Parathyroid adenoma (tissue), 2 donors: ENCODE results near the gene FRRS1.

Source experiments
- H2AFZ ChIP-seq: fragments of 300-600 bp; sonication (generic); one replicate; pipeline ENCODE4 v1.7.0; 2017; ENCODE audit warnings: antibody characterized with exemption, mild to moderate bottlenecking
- H3K27ac ChIP-seq: fragments of 300-600 bp; sonication (generic); one replicate; pipeline ENCODE4 v1.7.0; 2017
- H3K27me3 ChIP-seq: fragments of 300-600 bp; sonication (generic); one replicate; pipeline ENCODE4 v1.7.0; 2017; ENCODE audit warnings: low read length; ENCODE audit not compliant: control insufficient read depth, insufficient read depth
- H3K36me3 ChIP-seq: fragments of 300-600 bp; sonication (generic); one replicate; pipeline ENCODE4 v1.7.0; 2017; ENCODE audit warnings: low read length; ENCODE audit not compliant: control insufficient read depth, insufficient read depth
- H3K4me1 ChIP-seq: fragments of 300-600 bp; sonication (generic); one replicate; pipeline ENCODE4 v1.7.0; 2017; ENCODE audit warnings: control low read depth
- H3K4me2 ChIP-seq: fragments of 300-600 bp; sonication (generic); one replicate; pipeline ENCODE4 v1.7.0; 2017; ENCODE audit warnings: low read length
- H3K4me3 ChIP-seq: fragments of 300-600 bp; sonication (generic); one replicate; pipeline ENCODE4 v1.7.0; 2017; ENCODE audit warnings: low read depth, low read length
- H3K79me2 ChIP-seq: fragments of 300-600 bp; sonication (generic); one replicate; pipeline ENCODE4 v1.7.0; 2017; ENCODE audit warnings: control low read depth
- H3K9ac ChIP-seq: fragments of 300-600 bp; sonication (generic); one replicate; pipeline ENCODE4 v1.7.0; 2017; ENCODE audit warnings: mild to moderate bottlenecking
- H3K9me3 ChIP-seq: fragments of 300-600 bp; sonication (generic); one replicate; pipeline ENCODE4 v1.7.0; 2017; ENCODE audit warnings: low read length; ENCODE audit not compliant: control insufficient read depth
- TF ChIP-seq, protein P1 (sequence below): fragments of 300-600 bp; sonication (generic); IDR thresholded peaks from one replicate; pipeline ENCODE4 v1.7.0; 2017; ENCODE audit warnings: antibody characterized with exemption, mild to moderate bottlenecking
- donor health status: primary hyperparathyroidism.

The FRRS1 gene

DNA sequence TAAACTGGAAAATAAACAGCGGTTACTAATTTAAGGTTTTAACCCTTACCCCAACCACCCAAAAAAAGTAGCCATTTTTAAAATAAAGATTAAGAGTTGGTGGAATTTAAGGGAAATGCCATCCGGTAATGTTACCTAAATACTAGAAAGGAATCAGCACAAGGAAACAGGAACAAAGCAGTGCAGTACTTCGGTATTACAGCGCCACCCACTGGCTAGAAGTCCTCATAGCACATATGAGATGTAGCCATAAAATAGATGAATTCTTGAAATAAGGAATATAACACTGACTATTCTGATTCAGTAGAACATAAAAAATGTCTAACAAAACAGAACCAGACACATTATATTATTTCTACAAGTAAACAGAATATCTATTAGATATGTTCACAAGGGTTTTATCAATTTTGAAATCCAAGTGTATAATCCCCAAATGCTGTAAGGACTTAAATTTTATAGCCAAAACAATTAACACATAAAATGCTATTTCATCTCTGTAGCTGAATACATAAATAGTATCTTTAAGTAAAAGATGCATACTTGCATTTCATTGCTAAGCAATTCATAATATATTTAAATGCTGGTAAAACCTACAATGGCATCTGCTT, 58.8 kb downstream of the FRRS1 start:
- TF ChIP-seq, protein P1, sequence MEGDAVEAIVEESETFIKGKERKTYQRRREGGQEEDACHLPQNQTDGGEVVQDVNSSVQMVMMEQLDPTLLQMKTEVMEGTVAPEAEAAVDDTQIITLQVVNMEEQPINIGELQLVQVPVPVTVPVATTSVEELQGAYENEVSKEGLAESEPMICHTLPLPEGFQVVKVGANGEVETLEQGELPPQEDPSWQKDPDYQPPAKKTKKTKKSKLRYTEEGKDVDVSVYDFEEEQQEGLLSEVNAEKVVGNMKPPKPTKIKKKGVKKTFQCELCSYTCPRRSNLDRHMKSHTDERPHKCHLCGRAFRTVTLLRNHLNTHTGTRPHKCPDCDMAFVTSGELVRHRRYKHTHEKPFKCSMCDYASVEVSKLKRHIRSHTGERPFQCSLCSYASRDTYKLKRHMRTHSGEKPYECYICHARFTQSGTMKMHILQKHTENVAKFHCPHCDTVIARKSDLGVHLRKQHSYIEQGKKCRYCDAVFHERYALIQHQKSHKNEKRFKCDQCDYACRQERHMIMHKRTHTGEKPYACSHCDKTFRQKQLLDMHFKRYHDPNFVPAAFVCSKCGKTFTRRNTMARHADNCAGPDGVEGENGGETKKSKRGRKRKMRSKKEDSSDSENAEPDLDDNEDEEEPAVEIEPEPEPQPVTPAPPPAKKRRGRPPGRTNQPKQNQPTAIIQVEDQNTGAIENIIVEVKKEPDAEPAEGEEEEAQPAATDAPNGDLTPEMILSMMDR = peak; percentile 77
- Histone ChIP-seq H3K4me1 (peaks cover 17% of the 10 kb centered on the region), H3K27ac (no peak overlapping the region), H2AFZ (no peak overlapping the region), H3K4me2 (no peak overlapping the region), H3K4me3 (no peak overlapping the region), H3K9ac (no peak overlapping the region), H3K27me3 (no peaks in the 10 kb centered on the region), H3K36me3 (no peaks in the 10 kb centered on the region), H3K79me2 (no peaks in the 10 kb centered on the region), H3K9me3 (no peaks in the 10 kb centered on the region)

DNA sequence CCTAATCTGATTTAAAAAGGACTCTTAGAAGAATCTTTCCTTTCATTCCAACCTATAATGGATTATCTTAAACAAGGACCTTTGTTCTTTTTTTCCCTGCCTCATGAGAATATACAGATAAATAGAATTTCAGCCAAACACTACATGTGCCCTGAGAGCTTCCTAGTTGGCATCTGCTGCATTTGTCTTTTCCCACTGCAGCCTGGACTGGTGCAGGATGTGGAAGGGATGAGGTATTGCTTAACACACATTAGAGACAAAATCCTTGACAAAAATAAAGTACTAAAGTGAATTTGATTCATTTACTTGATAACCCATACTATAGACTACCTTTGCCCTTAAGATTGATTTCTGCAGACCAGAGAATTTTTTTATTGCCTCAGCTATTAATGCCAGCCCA, 61.0 kb downstream of the FRRS1 start:
- Histone ChIP-seq H3K4me1 (peaks cover 17% of the 10 kb centered on the region), H3K27ac (peak overlapping the region; percentile 11), H3K4me2 (no peak overlapping the region), H3K4me3 (no peak overlapping the region), H3K9ac (no peak overlapping the region), H3K27me3 (no peaks in the 10 kb centered on the region), H3K36me3 (no peaks in the 10 kb centered on the region), H3K9me3 (no peaks in the 10 kb centered on the region), H3K79me2 (no peaks in the 10 kb centered on the region), H2AFZ (no peak overlapping the region)
- TF ChIP-seq, protein P1 = no peak

DNA sequence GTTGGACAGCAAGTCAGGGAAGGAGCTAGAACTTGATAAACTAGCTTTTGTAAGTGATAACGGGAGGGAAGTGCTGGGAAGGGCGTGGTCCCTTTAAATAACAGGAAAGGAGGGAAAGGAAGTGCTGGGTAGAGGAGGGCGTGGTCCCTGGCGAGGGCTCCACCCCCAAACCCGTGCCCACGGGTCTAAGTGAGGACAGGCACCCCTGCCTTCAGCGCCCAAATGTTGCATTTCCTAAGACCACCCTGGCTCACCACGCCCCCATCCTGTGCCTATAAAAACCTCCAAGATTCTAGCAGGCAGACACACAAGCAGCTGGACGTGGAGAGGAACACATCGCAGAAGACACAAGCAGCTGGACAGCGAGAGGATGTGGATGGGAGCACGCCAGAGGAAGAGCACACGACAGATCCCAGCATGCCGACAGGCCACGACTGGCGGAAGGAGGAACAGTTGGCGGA, 62.0 kb downstream of the FRRS1 start:
- Histone ChIP-seq H3K4me2 (no peak overlapping the region), H3K9me3 (no peaks in the 10 kb centered on the region), H3K79me2 (no peaks in the 10 kb centered on the region), H3K4me3 (no peak overlapping the region), H2AFZ (no peak overlapping the region), H3K9ac (no peak overlapping the region), H3K4me1 (peaks cover 13% of the 10 kb centered on the region), H3K36me3 (no peaks in the 10 kb centered on the region), H3K27ac (no peak overlapping the region), H3K27me3 (no peaks in the 10 kb centered on the region)
- TF ChIP-seq, protein P1 = no peak

DNA sequence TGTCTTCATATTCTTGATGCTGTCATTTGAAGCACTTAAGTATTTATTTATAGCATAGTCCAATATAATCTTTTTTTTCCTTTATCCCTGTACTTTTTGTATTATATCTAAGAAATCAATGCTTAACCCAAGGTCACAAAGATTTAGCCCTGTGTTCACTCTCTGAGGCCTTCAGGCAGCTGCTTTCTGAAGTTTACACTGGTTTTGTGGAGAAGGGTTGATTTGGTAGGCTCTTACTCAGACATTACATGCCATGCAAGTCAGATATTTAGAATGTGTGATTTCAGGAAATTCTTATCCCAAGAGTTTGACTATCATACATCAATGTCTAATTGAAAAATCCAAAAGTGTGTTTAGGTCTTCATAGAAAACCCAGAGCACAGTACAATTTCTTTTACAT, 64.2 kb downstream of the FRRS1 start:
- H3K4me3 ChIP-seq = no peak overlapping the region

More for the DNA sequence above, 64.2 kb downstream of the FRRS1 start:
- H2AFZ ChIP-seq = no peak overlapping the region
- peaks cover 8% of the 10 kb centered on the region for H3K4me1 ChIP-seq
- H3K27me3 ChIP-seq = no peaks in the 10 kb centered on the region
- H3K9ac ChIP-seq = no peak overlapping the region
- no peaks in the 10 kb centered on the region for H3K36me3 ChIP-seq
- H3K27ac ChIP-seq = no peak overlapping the region
- H3K9me3 ChIP-seq = no peaks in the 10 kb centered on the region
- H3K79me2 ChIP-seq = no peaks in the 10 kb centered on the region
- TF ChIP-seq, protein P1 = no peak
- H3K4me2 ChIP-seq = no peak overlapping the region
